GM20431 (cell line): Measurements from ENCODE around the gene PEG3.
"Not testable (repeated sequence)": the region's sequence is repeated elsewhere in the genome, so short reads cannot be mapped to it uniquely, and the experiment has no call there.

ENCODE experiments used
- in situ Hi-C: fragments of 300-500 bp; cut with MseI, MboI; formaldehyde crosslinking; loops from one replicate; pipeline ENCODE4 v1.15.0; 2020; ENCODE audit warnings: low sequenced_read_pairs; ENCODE audit not compliant: unreplicated experiment

The PEG3 gene

DNA sequence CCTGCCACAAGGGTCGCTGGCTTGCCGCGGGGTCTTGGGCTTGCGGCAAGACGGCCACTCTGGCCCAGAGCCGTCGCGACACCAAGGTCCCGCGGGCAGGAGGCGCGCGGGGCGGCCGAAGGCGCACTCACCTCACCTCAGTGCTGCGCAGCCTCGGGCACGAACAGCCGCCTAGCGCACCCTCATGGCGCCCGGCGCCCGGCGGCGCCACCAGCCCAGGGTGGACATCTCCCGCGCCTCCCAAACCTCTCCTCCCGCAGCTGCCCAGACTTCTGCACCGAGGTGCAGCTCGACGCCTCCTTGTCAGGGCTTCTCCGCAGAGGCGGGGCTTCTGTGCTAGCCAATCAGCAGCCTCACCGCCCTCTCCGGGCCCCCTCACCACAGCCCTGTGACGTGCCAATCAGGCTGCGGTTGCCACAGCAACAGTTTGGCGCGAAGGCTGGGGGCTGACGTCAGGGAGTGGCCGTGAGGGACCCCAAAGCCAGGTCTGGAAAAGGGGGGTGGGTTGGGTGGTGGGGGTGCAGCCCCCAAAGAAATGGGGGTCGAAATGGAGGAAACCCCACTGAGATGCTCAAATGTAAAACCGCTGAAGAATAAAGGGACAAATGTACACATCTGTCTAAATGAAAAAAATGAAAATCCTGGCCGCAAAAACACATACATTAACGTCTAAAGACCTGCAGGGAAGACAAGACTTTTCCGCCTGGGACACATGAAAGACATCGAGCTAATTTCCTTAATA lies at the start of gene PEG3, which contains the start of gene ZIM2:
TSS of gene PEG3 (minus strand) at position 276 of the 742 bp plus-strand sequence. CDS start 16,071 bp downstream, outside the sequence.
TSS of gene ZIM2 (minus strand) at position 276 of the 742 bp plus-strand sequence. CDS start 16,449 bp downstream, outside the sequence.
- in situ Hi-C loops: no loop called here

DNA sequence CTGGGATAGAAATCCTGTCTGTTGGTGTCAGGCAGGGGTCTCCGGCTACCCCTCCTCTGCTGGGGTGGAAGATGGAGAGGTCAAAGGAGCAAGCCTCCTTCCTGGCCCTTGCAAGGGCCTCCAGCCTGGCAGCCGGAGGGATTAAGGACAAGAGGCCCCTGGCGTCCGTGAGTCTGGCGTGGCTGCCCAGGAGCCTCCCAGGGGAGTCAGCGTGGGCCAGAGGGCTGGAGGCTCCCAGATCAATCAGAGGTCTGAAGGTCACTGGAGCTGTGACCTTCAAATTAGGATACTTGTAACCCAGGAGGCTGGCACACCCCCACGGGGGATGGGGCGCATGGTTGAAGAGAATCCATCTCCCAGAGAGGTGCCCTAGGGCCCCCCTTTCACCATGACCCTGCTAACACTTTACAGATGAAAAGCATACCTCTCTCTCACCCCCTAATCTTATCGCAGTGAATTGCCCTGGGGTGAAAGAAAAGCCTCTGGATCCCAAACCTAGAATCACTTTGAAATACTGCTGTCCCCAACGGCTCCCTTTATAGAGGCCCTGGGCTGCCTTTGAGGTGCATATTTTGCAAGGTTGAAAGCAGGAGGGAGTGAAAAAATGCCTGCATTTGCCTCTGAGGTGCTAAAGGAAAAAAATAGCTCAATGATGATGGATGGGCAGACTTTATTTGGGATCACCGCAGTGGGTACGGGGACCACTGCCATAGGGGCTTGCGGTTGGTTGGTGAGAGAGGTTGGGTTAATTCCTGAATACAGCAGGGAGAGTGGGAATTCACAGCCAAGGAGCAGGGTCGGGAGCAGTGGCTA lies 44.9 kb upstream of the PEG3 start:
- in situ Hi-C loops: no loop called here

DNA sequence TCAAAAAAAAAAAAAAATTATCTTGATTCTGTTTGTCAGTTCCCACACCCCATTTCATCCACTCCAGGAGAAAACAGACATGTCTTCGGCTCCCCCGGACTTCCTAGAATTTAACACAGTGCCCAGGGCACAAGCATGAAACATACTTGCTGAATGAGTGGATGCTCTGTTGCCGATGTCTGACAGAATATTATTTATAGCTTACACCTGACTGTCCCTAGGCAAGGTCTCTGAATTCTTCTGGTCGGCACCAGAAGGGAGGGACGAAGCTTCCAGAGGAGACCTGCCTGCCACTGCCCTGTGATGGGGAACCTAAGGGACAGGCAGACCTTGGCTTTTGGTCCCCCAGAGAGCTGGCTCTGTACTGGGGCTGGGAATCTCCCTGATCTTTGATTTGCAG lies 43.9 kb upstream of the PEG3 start:
- in situ Hi-C loops: no loop called here

DNA sequence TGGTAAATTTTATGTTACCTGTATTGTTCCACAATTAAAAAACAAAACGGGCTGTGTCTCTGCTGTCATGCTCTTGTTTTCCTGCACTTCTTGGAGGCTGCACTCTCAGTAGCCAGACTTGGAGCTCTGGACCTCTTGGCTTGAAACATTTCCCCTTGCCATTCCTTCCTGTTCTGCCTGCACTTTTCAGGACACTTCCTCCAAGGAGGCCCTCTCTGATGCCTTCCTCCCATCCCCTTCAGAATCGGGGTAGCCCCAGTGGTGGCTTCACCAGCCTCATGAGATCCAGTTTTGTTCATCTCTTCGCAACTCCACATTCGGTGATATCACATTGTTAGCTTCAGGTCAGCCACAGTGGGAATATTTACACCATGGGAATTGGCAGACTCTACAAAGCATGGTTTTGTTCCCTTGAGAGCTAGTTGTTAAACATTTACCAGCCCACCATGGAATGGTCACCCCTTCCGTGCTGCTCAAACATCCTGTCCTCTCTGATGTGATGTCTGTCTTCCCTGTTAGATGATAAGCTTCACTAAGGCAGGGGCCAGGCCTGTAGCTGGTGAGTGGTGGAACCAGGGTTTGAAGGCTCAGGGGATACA lies 40.2 kb upstream of the PEG3 start:
- in situ Hi-C loops: no loop called here

DNA sequence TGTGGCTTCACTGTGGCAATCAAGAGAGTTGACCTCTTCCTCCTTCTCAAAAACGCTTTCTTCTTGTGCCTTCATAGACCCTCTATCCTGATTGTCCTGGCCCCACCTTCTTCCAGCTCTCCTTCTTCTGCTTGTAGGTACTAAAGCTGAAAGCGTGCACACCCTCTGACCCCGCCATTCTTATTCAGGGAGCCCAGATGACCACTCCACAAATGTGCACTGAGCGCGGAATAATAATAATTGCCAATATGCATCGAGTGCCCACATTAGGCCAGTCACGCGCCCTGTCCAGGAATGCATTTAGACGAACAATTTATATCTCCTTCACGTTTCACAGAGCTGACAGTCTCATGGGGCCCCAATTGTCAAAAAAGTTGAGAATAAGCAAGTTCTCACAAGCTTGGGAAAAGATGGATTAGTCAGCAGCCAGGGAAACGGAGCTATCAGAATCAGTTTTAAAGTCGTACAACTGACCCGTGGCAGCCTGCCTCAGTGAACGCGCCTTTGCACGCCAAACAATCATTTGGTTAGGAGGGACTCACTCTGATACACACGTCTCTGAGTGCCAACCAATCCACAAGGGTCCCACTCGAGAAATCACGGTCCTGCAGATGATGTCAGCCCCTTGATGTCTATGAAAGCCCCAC lies 36.7 kb upstream of the PEG3 start:
- in situ Hi-C loops: no loop called here

DNA sequence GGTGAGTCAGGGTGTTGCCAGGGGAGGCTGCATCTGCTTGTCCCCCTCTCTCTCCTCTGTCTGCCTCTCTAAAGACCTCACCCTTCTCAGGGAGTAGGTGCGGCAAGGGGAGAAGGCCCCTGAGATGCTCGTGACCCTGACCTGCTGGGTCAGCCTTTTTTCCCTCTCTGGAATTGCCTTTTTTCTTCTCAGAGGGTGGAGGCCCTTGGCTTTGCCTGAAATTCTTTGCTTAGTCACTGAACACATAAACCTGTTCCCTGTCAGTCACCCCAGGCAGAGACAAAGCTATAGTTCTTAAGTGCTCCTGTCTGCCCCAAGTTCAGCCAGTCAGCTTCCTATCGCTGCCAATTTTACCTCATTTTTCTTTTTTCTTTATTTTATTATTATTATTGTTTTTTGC lies 35.2 kb upstream of the PEG3 start:
- in situ Hi-C loops: no loop called here

DNA sequence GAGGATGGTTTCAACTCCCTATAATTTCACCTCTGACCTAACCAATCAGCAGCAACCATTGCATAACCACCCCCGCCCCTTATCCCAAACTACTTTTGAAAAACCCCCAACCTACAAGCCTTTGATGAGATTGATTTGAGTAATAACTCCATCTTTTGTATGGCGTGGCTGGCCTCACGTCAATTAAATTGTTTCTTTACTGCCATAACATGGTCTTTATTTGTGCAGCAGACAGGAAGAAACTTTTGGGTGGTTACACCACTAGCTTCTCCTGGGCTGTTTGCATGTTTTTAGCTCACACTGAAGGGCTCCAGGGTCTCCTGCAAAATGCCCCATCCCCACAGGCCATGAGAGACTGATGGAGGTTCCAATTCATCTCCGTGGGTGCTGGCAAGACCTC lies 34.0 kb upstream of the PEG3 start:
- in situ Hi-C loops: no loop called here

DNA sequence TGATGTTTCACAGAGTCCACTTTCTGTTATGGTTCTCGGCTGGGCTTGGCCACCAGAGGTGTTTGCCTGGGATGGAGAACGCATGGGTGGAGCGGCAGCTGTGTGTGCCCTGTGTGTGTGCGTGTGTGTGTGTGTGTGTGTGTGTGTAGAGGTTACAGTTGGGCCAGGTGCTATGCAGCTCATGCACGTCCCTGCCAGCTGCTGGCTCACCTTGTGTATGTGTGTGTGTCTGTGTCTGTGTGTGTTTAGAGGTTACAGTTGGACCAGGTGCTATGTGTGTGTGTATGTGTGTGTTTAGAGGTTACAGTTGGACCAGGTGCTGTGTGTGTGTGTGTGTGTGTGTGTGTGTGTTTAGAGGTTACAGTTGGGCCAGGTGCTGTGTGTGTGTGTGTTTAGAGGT lies 33.0 kb upstream of the PEG3 start:
- in situ Hi-C loops: no loop called here

DNA sequence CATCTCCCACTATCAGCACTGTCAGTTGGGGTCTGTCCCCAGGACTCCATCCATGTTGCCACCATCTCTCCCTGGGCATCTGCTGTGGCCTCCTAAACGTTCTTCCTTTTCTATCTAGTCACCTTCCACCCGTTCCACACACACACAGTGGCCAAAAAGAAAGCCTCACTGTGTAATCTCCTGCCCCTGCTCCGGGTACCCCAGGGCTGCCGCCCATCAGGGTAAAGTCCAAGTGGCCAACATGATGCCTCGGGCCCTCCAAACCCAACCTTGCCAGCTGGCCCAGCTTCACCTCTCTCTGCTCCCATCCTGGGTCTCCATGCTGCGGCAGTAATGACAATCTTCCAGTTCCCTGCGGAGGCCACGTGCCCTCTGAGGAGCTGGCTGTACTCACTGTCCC lies 29.4 kb upstream of the PEG3 start:
- in situ Hi-C loops: no loop called here

DNA sequence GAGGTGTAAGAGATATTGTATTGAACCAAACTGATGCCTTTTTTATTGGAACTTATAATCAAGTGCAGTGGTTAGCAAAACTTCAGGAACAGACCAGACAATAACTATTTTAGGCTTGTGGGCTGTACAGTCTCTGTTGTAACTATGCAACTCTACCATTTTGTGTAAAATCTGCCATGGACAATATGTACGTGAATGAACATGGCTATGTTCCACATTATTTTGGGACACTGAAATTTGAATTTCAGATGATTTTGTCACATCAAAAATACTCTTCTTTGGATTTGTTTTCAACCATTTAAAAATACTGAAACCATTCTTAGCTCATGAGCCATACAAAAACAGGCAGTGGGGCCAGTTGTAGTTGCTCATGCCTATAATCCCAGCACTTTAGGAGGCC lies 27.9 kb upstream of the PEG3 start:
- in situ Hi-C loops: no loop called here

DNA sequence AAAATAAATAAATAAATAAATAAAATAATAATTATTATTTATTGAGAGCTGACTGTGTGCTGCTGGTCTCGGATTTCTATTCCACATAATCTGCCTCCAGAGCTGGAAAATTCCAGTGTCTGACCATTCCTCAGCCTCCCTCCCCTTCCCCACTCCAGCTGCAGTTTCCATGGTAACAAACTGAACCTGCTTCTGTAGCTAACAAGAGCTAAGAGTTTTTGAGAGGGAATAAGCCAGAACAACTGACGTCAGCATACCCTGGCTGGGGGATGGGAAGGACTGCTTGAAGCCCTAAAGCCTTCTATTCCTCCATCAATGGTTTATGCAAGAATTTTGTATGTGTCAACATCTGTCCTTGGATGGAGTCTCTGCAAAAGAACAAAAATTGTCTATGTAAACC lies 26.0 kb upstream of the PEG3 start:
- in situ Hi-C loops: no loop called here

DNA sequence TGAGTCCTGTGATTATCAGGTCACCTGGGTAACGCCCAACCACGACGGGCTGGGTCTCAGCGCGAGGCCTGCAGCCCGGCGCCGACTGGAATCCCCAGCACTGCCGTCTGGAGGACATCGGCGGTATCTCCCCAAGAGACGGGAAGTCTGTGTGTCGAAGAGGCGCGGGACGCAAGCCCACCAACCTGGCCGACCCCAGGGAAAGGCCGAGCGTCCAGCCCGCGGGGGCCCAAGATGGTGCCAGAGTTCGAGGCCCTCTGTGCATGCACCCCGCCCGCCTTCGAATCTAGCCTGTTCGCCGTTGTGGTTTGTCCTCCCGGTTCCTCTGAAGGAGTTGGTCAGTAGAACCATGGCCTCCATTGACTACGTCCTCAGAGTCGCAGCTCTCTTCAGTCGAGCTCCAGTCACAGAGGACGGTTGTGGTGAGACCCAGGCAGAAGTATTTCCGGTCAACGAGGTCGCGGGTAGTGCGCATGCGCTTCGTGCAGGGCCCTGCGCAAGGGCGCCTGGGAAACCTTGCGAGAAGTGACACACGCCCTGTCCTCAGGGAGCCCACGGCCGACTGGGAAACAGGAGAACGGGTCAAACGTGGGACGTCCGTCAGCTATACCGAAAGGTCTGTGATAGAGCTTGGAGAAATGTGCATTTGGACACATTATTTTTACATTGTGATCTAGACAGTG lies 24.1 kb upstream of the PEG3 start:
- in situ Hi-C loops: no loop called here

DNA sequence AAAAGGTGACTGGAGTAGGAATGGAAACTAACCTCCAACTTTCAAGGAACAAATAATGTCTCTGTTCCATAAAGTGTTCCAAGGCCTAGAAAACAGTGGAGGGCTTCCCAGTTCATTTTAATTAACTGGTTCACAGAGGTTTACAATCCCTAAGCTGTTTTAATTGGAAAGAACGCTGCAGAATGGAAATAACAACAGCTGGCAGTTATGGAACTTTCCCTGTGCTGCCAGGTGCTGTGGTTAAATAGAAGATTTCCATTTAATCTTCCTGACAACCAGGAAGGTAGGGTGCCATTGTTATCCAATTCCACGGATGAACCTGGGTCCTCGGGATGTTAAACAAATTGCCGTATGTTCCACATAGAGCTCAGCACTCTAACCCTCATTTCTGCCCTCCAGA lies 22.2 kb upstream of the PEG3 start:
- in situ Hi-C loops: no loop called here

DNA sequence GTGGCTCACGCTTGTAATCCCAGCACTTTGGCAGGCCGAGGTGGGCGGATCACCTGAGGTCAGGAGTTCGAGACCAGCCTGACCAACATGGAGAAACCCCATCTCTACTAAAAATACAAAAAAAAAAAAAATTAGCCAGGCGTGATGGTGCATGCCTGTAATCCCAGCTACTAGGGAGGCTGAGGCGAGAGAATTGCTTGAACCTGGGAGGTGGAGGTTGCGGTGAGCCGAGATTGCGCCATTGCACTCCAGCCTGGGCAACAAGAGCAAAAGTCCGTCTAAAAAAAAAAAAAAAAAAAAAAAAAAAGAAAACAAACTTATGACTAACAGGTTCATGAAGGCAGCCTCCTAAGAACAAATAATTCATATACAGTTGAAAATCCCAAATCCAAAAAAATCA lies 19.9 kb upstream of the PEG3 start:
- in situ Hi-C loops: not testable (repeated sequence)

DNA sequence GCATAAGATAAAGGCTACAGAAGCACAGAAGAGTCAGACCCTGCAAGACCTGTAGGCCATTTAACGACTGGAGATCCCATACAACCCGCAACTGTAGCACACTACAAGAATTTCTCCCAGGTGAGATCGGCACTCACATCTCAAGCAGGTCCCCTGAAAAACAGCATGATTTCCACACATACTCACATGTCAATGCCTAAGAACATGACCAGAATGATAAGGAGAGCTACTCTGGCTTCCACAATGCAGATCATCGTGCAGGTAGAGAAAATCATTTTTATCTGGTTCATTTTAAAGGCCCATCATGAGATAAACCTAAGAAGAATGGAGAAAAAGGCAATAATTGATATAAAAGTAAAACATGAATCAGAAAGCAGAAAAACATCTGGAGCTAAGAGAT lies 17.5 kb upstream of the PEG3 start:
- in situ Hi-C loops: no loop called here

DNA sequence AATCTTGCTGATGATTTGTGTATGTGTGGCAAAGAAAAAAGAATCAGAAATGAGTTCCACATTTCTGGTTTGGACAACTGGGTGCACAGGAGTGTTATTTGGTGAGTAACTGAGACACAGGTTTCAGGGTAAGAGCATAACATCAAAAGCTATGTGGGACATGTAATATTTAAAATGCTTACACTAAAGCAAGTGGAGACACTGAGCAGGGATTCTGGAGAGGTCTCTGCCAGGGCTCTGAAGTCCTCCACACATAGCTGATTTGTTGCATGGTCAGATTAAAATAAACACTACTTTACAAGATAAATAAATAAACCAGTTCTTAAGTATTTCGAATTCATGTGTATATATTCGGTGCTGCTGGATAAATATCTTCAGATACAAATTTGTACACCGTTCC lies 16.3 kb upstream of the PEG3 start:
- in situ Hi-C loops: no loop called here

DNA sequence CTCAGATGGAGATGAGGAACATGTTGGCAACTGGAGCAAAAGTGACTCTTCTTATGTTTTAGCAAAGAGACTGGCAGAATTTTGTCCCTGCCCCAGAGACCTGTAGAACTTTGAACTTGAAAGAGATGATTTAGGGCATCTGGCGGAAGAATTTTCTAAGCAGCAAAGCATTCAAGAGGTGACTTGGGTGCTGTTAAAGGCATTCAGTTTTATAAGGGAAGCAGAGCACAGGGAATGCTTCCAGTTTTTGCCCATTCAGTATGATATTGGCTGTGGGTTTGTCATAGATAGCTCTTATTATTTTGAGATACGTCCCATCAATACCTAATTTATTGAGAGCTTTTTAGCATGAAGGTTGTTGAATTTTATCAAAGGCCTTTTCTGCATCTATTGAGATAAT lies 11.8 kb upstream of the PEG3 start:
- in situ Hi-C loops: not testable (repeated sequence)

DNA sequence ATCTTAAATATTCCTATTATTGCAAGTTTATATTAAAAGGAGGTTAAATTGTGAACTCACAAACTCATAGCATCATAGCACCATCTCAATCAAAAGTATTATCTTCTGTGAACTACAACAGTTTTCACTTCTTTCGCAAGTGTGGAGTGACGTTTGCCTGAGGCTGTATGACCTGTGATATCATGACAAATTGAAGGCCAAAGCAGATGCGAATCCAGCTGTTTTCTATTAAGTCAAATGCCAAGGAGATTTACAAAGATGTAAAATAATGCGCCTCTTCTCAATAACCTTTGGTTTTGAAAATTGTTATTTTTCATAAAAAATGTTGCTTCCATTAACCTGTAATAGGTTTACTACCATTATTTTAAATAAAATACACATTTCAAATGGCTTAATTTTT lies 7.6 kb upstream of the PEG3 start:
- in situ Hi-C loops: no loop called here

DNA sequence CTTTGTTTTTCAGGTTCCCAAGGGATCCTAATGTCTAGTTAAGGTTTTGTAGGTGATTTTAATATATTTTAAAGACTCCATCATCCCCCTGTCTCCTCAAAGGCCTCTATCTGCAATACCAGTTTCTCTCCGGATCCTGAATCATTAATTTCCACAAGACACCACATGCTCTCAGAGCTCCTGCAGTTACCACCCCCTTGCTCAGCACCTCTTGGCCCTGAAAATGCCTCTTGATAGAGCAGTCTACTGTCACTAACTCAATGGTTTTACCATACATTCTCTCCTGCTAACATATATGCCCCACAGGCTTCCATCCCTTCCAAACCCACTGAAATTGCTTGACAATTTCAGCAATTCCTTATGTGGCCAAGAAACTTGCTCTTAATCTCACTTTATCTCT lies 1.9 kb upstream of the PEG3 start:
- in situ Hi-C loops: no loop called here

DNA sequence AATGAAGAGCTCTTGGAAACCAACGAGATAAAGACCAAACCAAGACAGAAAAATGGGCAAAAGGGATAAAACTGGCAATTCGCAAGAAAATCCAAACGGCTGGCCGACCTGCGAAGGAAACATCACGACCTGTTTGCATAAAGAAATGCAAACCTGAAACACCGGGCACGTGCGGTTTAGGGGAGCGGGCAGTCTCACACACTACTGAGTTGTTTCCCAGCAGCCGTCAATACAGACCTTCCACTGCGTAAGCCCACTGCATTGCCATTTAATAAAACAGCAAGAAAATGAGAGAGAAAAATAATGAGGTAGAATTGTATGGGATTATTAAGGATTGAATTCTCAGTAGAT lies 642 bp upstream of the PEG3 start:
- in situ Hi-C loops: no loop called here
